Psoas muscle (tissue), 8 donors: Measurements from ENCODE around the gene HIVEP1. TPM values are rescaled to one million over a fixed set of nuclear protein-coding genes. Genes with fewer than 3 reads are reported as not detected.

Experiments used
- ATAC-seq, 4 donors: fragments of 200-7000 bp; cut with Tn5 transposase; one replicate each; pipeline ENCODE4 v1.9.1; 2020; ENCODE audit warnings: moderate library complexity in 3 of 4, mild to moderate bottlenecking in 2 of 4
- DNase-seq, 2 donors: peaks; one replicate each; pipeline ENCODE4 v3.0.0-alpha.2; 2020
- H3K27ac ChIP-seq: fragments of 200-600 bp; one replicate; pipeline ENCODE4 v1.8.0; 2022
- H3K27me3 ChIP-seq, 3 donors: fragments of 200-600 bp in 1 of 3; one replicate each; pipeline versions ENCODE4 v1.6.1 to v1.8.0; 2013 to 2022; ENCODE audit warnings: low read length in 2 of 3, mild to moderate bottlenecking in 2 of 3, moderate library complexity in 1 of 3; ENCODE audit not compliant: insufficient read depth in 3 of 3
- H3K36me3 ChIP-seq, 2 donors: fragments of 200-600 bp in 1 of 2; one replicate each; pipeline versions ENCODE4 v1.6.1 to v1.8.0; 2013 to 2022; ENCODE audit warnings: low read depth in 1 of 2, mild to moderate bottlenecking in 1 of 2, moderate library complexity in 1 of 2; ENCODE audit not compliant: insufficient read depth in 1 of 2
- H3K4me1 ChIP-seq: fragments of 200-600 bp; one replicate; pipeline ENCODE4 v1.8.0; 2022
- H3K4me3 ChIP-seq: fragments of 200-600 bp; one replicate; pipeline ENCODE4 v1.8.0; 2022; ENCODE audit warnings: mild to moderate bottlenecking
- H3K9me3 ChIP-seq: fragments of 200-600 bp; one replicate; pipeline ENCODE4 v1.8.0; 2022
- WGBS, 3 donors: extraction: QIAGEN DNeasy Blood & Tissue Kit; methylation state at CpG; one replicate each; pipeline versions ENCODE4 v1.1.6 to v1.1.7; 2013; 5-methylcytosine and 5-hydroxymethylcytosine counted together
- intact Hi-C, 2 donors: fragments of 100-400 bp; cut with DNase I; formaldehyde crosslinking; loops; one replicate each; pipeline versions ENCODE4 v1.11.0 to v1.14.2; 2022
- long read RNA-seq, 2 donors: library from polyadenylated mRNA; unstranded; transcript quantifications; one replicate each; pipeline ENCODE4 v2.0.0, GENCODE V29; 2021
- polyA plus RNA-seq, 3 donors: library from polyadenylated mRNA; stranded (reverse); fragments of 200-250 nt; gene quantifications; one replicate each; pipeline ENCODE4 v1.2.3, GENCODE V29; 2013
- total RNA-seq, 4 donors: library from RNA; stranded (reverse); fragmentation: NEBNext Ultra II Directional in 2 of 4; extraction: Animal tissue kit (Norgen Biotek cat#: 25700) in 2 of 4; gene quantifications; one replicate each; pipeline versions ENCODE4 v1.2.1 to v1.2.4, GENCODE V29; 2021 to 2023
- TF ChIP-seq, protein P1 (sequence below): fragments of 200-600 bp; IDR thresholded peaks from one replicate; pipeline ENCODE4 v1.8.0; 2022; ENCODE audit warnings: antibody characterized with exemption
- donor health status: healthy with polysubstance abuse.
- donor health status: DM: no; HTN: no; CAD: no; lungs with moderate emphysema.
- donor health status: Bipolar disorder and iron deficiency.
- donor health status: healthy.
- donor health status: DM: yes; HTN: yes; CAD: no.
- donor health status: DM: no; HTN: no; CAD: no.
- donor health status: DM: no; HTN: no; CAD: no.
- donor health status: DM: yes; HTN: yes; CAD: no.

The HIVEP1 gene
- total RNA-seq (10 to 100 TPM in 2 of 4 donors, 1 to 10 TPM in 2; 6.7 to 13.1 (median 9.0) TPM), polyA plus RNA-seq (1 to 10 TPM; 4.0 to 6.3 (median 4.7) TPM)
- long read RNA-seq, donor 1, partial matches to known transcripts, result 1 of 2 reads
- long read RNA-seq, donor 1, other reads (novel, unspliced or antisense), result 1 of 2 reads
- long read RNA-seq, donor 2, partial matches to known transcripts, result 2 of 6 reads
- long read RNA-seq, donor 2, other reads (novel, unspliced or antisense), result 4 of 6 reads

DNA sequence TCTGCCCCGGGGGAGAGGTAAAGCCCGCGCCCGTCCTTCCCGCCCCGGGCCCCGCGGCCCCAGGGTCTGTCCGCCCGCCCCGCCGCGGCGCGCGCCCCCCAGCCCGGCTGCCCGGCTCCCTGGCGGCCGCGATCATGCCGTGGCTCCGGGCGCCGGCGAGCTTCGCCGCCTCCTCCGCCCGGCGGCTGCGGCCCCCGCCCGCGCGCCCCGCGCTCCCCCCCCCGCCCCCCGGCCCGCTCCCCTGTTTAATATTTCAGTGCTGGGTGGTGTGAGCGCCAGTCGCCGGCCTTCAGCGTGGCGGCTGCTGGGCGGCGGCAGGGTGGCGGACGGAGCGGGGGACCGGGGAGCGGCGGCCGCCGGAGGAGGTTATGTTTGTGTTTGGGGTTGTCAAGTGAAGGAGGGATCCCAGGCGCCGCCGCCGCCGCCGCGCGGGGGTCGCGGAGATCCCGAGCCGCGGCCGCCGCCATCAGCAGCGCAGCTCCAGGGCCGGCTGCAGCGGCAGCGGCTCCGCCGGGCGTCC lies at the start of gene HIVEP1:
TSS of gene HIVEP1 (plus strand) at position 275 of the 520 bp plus-strand sequence. CDS start 3,317 bp downstream, outside the sequence.
- Histone ChIP-seq H3K27me3 (no peaks in the 10 kb centered on the region), H3K4me3 (peak within 1 kb of the TSS; percentile 88), H3K36me3 (peaks cover 3 to 18% of the 10 kb centered on the region in 2 donors), H3K9me3 (no peaks in the 10 kb centered on the region), H3K27ac (peak within 1 kb of the TSS; percentile 96), H3K4me1 (peaks cover 27% of the 10 kb centered on the region)
- TF ChIP-seq, protein P1, sequence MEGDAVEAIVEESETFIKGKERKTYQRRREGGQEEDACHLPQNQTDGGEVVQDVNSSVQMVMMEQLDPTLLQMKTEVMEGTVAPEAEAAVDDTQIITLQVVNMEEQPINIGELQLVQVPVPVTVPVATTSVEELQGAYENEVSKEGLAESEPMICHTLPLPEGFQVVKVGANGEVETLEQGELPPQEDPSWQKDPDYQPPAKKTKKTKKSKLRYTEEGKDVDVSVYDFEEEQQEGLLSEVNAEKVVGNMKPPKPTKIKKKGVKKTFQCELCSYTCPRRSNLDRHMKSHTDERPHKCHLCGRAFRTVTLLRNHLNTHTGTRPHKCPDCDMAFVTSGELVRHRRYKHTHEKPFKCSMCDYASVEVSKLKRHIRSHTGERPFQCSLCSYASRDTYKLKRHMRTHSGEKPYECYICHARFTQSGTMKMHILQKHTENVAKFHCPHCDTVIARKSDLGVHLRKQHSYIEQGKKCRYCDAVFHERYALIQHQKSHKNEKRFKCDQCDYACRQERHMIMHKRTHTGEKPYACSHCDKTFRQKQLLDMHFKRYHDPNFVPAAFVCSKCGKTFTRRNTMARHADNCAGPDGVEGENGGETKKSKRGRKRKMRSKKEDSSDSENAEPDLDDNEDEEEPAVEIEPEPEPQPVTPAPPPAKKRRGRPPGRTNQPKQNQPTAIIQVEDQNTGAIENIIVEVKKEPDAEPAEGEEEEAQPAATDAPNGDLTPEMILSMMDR, result no peak
- ATAC-seq (no peak), DNase-seq (peak; percentile 38 to 71)
- intact Hi-C loops, result loop anchor here in 1 of 2 donors (10.0 kb wide), 1 partner anchor 307 kb away; no protein-coding TSS in a partner anchor
- 0 to 3% (median 1%) methylated on average over 13 to 77 of the region's 78 CpGs for WGBS, 3 donors

DNA sequence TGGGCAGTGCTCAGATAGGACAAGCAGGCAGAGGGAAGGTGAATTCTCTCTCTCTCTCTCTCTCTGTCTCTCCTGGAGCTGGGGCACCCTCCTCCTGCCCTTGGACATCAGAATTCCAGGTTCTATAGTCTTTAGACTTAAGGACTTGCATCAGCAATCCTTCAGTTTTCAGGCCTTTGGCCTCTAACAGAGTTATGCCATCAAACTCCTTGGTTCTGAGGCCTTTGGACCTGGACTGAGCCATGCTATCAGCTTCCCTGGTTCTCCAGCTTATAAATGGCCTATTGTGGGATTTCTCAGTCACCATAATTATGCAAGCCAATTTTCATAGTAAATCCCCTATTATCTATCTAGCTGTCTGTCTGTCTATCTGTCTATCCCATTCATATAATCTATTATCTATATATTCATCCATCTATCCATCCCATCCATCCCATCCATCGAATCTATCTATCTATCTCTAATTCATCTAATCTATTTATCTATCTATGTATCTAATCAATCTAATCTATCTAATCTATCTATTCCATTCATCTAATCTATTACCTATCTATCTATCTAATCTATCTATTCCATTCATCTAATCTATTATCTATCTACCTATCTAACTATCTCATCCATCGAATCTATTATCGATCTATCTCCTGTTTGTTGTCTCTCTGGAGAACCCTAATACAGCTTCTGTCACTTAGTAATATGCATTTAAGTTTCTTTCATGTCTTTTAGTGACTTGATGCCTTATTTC lies 48.2 kb upstream of the HIVEP1 start:
- Histone ChIP-seq H3K27ac (no peak overlapping the region), H3K36me3 (no peaks in the 10 kb centered on the region), H3K9me3 (no peaks in the 10 kb centered on the region), H3K27me3 (no peaks in the 10 kb centered on the region), H3K4me3 (no peak overlapping the region), H3K4me1 (no peaks in the 10 kb centered on the region)
- TF ChIP-seq, protein P1, result no peak
- DNase-seq, result no peak
- intact Hi-C loops, result no loop called here
- WGBS, 3 donors, result 93 to 98% (median 95%) methylated on average over 3 of the region's 3 CpGs
- ATAC-seq, result no peak

DNA sequence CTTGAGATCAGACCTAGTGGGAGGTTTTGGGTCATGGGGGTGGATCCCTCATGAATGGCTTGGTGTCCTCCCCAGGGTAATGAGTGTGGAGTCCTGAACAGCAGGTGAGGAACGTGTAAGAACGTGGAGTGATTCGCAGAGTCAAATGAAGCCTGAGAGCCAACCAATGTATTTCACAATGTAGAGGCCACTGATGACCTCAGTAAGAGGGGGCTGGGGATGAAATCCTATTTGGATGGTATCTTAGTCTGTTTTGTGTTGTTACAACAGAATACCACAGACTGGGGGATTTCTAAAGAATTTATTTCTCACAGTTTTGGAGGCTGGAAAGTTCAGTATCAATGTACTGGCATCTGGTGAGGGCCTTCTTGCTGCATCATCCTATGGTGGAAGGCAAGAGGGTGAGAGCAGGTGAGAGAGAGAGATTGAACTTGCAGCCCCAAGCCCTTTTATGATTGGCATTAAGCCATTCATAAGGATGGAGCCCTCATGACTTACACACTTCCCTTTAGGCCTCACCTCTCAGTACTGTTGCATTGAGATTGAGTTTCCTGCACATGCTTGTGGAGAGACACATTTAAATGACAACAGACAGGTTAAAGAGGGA lies 47.3 kb upstream of the HIVEP1 start:
- H3K4me3 ChIP-seq, result no peak overlapping the region
- intact Hi-C loops, result no loop called here
- no peak overlapping the region for H3K27ac ChIP-seq
- TF ChIP-seq, protein P1, result no peak
- H3K9me3 ChIP-seq, result no peaks in the 10 kb centered on the region
- H3K27me3 ChIP-seq, result no peaks in the 10 kb centered on the region
- no peaks in the 10 kb centered on the region for H3K4me1 ChIP-seq
- no peak for ATAC-seq
- 77 to 89% (median 81%) methylated on average over 3 of the region's 3 CpGs for WGBS, 3 donors
- no peak for DNase-seq
- no peaks in the 10 kb centered on the region for H3K36me3 ChIP-seq

DNA sequence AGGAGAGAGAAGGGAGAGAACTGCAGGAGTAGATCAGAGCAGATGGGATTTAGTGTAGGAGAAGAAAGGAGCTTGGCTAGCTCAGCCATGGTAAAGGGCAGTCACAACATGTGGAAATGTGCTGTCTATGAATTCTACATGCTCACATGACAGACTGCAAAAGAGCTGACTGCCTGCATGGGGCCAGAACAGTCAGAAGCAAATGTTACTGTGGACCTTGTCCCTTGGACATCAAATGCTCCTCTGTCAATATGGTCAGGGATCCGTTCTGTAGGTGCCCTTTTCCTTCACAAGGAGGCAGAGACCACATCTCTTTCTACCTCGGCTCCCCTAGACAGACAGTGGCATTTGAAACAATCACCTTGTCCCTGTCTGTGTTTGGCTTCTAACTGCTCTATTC lies 46.6 kb upstream of the HIVEP1 start:
- Histone ChIP-seq H3K36me3 (no peaks in the 10 kb centered on the region), H3K4me1 (no peaks in the 10 kb centered on the region), H3K9me3 (no peaks in the 10 kb centered on the region), H3K27me3 (no peaks in the 10 kb centered on the region), H3K4me3 (no peak overlapping the region), H3K27ac (no peak overlapping the region)
- TF ChIP-seq, protein P1, result no peak
- DNase-seq (no peak), ATAC-seq (no peak)
- WGBS, 3 donors, result 78 to 93% (median 84%) methylated on average over 2 of the region's 2 CpGs
- intact Hi-C loops, result no loop called here
